ENCODE data around the gene SEZ6L2. TPM values are rescaled to one million over a fixed set of nuclear protein-coding genes. Genes with fewer than 3 reads are reported as not detected.

The SEZ6L2 gene
- total and polyA plus RNA-seq, 2 of the 13 experiments (the other 11 are each of a cell fraction or from before 2014, with no cell fraction given): 14.9 to 16.9 TPM

- TF ChIP-seq YY1 (IDR thresholded peaks at IDR 0.05; ENCODE audit: insufficient read depth, insufficient replicate concordance, low read depth, low read length) (no peak), SNRNP70 (IDR thresholded peaks at IDR 0.05; ENCODE audit: low read depth, low read length) (no peak), ZNF232 (CRISPR knock-in tag; IDR thresholded peaks at IDR 0.05; ENCODE audit: borderline replicate concordance) (peak; percentile 99), RELA (CRISPR knock-in tag; IDR thresholded peaks at IDR 0.05) (no peak), ZFYVE20 (CRISPR knock-in tag; IDR thresholded peaks at IDR 0.05; ENCODE audit: borderline replicate concordance, low read depth) (no peak; the same call in 1 of the 2 replicates), ZNF788 (CRISPR knock-in tag; IDR thresholded peaks at IDR 0.05; ENCODE audit: borderline replicate concordance) (0 out of 2 replicates have a peak, but pooled peaks have one; percentile 2), PAX8 (CRISPR knock-in tag; IDR thresholded peaks at IDR 0.05; ENCODE audit: borderline replicate concordance) (no peak), ZNF839 (CRISPR knock-in tag; IDR thresholded peaks at IDR 0.05; ENCODE audit: borderline replicate concordance) (no peak), EEA1 (CRISPR knock-in tag; IDR thresholded peaks at IDR 0.05; ENCODE audit: borderline replicate concordance) (no peak; the same call in 1 of the 2 replicates), MXI1 (IDR thresholded peaks at IDR 0.05; ENCODE audit: borderline replicate concordance, low read depth, low read length) (no peak; the same call in 2 of the 3 replicates), PRDM4 (CRISPR knock-in tag; IDR thresholded peaks at IDR 0.05; ENCODE audit: borderline replicate concordance) (peak; percentile 93; the same call in 1 of the 2 replicates), ZNF781 (CRISPR knock-in tag; IDR thresholded peaks at IDR 0.05; ENCODE audit: borderline replicate concordance, not compliant biosample characterization) (peak; percentile 88), TEF (CRISPR knock-in tag; IDR thresholded peaks at IDR 0.05) (no peak; the same call in 1 of the 2 replicates), KDM3A (CRISPR knock-in tag; IDR thresholded peaks at IDR 0.05; ENCODE audit: low read depth) (no peak), ISL2 (CRISPR knock-in tag; IDR thresholded peaks at IDR 0.05) (peak; percentile 82), NR1H2 (CRISPR knock-in tag; IDR thresholded peaks at IDR 0.05; ENCODE audit: borderline replicate concordance, low read depth) (no peak), REST (IDR thresholded peaks at IDR 0.05; ENCODE audit: borderline replicate concordance in 1 of 2, low read depth in 1 of 2, low read length in 2 of 2) (peak; percentile 93 to 97; a peak in 3 of 4 replicates), MIXL1 (CRISPR knock-in tag; IDR thresholded peaks at IDR 0.05) (no peak; the same call in 1 of the 2 replicates), PHF5A (CRISPR knock-in tag; IDR thresholded peaks at IDR 0.05; ENCODE audit: low read depth, unreplicated experiment) (no peak), ZNF207 (IDR thresholded peaks at IDR 0.05; ENCODE audit: borderline replicate concordance) (no peak), ARHGAP35 (CRISPR knock-in tag; IDR thresholded peaks at IDR 0.05; ENCODE audit: borderline replicate concordance) (peak; percentile 93; the same call in 1 of the 2 replicates), CENPBD1 (CRISPR knock-in tag; IDR thresholded peaks at IDR 0.05; ENCODE audit: borderline replicate concordance, low read depth) (peak; percentile 67; the same call in 1 of the 2 replicates)
Observed at GRCh38 chr16:29899516-29900101, at the start of gene SEZ6L2 (continued).

Data from HepG2 (cell line).